GM23248 (cell line): ENCODE measurements around the gene NDUFB11.

Experiments
- EZH2 ChIP-seq: fragments of 200-600 bp; sonication (generic); IDR thresholded peaks from 2 replicates; pipeline ENCODE4 v1.6.1; 2018; ENCODE audit warnings: antibody characterized with exemption, mild to moderate bottlenecking; ENCODE audit not compliant: insufficient read depth, poor library complexity, severe bottlenecking
- EZH2phosphoT487 ChIP-seq: fragments of 200-600 bp; sonication (generic); IDR thresholded peaks from 2 replicates; pipeline ENCODE4 v1.6.1; 2018; ENCODE audit warnings: antibody characterized with exemption, moderate library complexity, mild to moderate bottlenecking, low read depth; ENCODE audit not compliant: insufficient read depth

DNA sequence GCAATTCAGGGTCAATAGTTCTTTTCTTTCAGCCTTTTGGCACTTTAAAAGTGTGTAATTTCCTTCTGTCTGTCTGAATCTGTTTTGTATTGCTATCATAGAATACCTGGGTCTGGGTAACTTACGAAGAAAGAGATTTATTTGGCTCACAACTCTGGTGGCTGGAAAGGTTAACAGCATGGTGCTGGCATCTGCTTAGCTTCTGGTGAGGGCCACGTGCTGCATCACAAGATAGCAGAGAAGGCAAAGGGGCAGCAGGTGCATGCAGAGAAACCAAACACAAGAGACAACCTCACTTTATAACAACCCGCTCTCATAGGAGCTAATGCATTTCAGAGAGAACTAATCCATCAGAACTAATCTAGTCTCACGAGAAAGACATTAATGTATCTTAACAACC lies 47.5 kb downstream of the NDUFB11 start:
- no peak for TF ChIP-seq EZH2
- TF ChIP-seq EZH2phosphoT487: no peak
